Inflammatory macrophage treated with lipopolysaccharide for 1 hour (primary cell): ENCODE results near the gene RPL31.

Experiments used
- DNase-seq, 2 donors: peaks; one replicate each; pipeline ENCODE4 v3.0.0-alpha.2; 2020 to 2022

RPL31 gene

GRCh38 chr2:100997509-100998234 is 4.4 kb upstream of the RPL31 start:
- no peak for DNase-seq

DNA sequence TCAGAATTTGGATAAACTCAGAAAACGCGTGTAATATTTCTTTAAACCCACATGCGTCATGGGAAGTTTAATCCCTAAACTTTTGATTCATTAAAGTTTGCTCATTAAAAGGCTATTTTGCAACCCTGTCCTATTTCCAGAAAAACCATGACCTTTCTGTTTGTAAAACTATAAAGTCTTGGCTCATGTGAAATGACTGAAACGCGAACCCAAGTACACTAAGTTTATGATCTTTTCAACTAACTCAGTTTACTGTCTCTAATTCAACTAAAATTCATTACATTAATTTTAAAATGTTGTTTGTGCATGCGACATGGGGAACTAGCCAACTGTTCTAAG is 3.9 kb upstream of the RPL31 start:
- no peak for DNase-seq

- DNase-seq: no peak
Observed at GRCh38 chr2:100999995-101000394, 2.1 kb upstream of the RPL31 start.

DNA sequence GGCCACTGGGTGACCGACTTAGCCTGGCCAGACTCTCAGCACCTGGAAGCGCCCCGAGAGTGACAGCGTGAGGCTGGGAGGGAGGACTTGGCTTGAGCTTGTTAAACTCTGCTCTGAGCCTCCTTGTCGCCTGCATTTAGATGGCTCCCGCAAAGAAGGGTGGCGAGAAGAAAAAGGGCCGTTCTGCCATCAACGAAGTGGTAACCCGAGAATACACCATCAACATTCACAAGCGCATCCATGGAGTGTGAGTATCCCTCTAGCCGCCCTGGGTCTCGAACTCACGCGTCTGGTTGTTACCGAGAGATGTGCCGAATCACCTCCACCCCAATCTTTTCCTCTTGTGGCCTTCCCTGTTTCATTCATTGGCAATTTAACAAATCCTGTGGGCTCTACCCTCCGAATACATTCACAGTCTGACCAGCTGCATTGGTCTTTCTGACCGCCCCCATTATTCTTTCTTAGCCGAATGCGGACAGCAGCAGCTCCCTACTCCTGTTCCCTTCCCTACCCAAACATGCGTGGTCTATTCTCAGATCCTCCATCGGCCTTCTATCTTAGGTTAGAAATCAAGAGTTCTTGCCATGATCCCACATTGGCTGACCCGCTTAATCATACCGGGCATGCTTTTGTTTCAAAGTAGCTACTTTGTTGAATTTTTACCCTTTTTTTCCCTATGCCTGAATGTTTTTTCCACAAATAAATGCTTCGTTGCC is 631 bp downstream of the RPL31 start:
- DNase-seq: peak in 1 of 2 donors; percentile 23

DNA sequence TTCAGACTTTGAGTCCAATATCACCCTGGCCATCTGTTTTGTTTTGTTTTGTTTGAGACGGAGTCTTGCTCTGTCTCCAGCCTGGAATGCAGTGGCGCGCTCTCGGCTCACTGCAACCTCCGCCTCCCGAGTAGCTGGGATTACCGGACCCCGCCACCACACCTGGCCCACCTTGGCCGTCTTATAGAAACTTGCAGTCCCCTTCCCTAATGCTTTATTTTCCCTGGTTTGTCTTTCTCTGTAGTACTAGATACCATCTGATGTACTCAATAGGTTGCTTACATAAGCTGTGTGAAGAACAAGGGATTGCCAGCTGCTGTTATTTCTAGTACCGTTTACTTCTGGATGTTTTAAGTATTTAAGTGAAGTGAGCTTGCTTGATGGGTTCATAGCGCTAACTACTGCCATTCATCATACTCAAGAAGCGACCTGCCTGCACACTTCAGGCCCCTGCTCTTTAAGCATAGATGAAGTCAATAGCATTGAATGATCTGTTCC is 1.2 kb downstream of the RPL31 start:
- DNase-seq: no peak

DNA sequence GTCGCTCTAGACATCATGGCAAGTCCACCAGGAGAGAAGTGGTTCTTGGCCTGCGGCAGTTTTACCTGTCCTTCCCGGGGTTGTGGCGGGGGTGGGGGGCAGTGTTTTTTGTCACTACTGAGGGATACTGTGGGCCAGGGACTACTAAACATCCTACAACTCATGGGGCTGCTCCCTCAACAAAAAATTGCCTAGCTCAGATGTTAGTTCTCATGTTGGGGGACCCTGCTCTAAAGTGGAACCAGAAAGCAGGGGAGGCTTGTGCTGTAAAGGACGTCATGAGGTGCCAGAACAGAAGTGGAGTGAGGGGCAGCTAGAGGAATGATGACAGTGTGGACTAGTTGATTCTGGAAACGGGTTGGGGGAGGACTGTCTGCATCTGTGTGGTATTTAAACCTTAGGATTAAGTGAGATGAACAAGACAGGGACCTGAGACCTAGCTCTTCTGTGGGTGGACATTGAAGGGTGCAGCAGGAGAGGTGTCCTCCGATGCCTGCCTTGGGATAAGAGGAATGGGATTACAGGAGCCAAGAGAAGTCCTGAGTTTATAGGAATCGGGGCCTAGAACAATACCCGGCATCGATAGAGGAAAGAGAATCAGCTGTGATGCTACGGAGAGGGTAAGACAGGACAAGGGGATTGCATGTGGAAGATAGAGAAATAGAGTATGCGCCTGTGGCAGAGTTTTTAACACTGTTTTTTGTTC is 2.7 kb downstream of the RPL31 start:
- no peak for DNase-seq

DNA sequence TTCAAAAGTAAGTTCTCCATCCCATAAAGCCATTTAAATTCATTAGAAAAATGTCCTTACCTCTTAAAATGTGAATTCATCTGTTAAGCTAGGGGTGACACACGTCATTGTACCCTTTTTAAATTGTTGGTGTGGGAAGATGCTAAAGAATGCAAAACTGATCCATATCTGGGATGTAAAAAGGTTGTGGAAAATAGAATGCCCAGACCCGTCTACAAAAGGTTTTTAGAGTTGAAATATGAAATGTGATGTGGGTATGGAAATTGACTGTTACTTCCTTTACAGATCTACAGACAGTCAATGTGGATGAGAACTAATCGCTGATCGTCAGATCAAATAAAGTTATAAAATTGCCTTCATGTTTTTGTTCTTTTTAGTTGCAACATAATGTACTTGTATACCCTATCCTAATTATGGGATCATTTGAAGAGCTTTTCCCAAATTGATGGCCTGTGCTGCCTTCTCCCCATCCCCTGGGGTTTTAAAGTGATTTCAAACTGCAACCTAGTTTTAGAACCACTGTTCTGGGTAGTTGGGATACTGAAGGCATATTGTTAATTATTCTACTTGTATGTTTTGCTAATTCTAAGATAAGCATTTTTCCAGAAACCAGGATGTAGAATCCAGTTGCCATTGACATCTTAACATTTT is 4.1 kb downstream of the RPL31 start:
- DNase-seq: no peak

- no peak for DNase-seq
Observed at GRCh38 chr2:101007415-101008345, 5.6 kb downstream of the RPL31 start.

DNA sequence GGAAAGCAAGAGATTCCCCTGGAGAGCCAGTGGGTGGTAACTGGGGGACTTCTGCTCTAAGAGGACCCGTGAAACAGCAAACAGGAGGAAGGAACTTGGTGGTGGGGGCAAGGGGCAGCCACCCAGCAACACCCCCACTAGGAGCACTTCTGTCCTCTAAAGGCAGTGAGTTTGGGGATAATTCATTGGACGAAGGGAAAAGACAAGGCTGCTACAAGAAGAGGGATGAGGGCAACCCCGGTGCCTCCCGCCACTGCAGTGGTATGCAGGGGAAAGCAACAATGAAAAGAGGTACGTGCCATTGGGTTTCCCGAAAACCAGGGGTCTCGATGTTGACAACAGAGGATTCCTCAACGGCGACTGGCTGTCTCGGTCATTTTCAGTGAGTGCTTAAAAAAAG is 9.1 kb downstream of the RPL31 start:
- DNase-seq: no peak

DNA sequence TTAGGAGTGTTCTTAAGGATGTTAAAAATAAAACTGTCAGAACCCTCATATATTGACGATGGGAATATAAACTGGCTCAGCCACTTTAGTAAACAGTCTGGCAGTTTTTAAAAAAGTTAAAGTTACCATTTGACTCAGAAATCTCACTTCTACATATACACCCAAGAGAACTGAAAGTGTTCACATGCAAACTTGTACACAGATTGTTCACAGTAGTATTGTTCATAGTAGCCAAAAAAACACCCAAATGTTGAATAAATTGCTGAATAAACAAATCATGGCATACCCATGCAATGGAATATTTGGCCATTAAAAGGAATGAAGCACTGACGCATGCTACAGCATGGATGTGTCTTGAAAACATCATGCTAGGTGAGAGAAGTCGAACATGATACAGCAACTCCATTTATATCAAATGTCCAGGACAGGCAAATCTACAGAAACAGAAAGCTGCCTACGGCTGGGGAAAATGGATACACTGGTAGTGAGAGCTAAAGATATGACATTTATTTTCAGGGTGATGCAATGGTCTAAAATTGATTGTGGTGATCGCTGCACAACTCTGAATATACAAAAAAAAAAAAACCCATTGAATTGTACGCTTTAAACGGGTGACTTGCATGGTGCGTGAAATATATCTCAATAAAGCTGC is 10.1 kb downstream of the RPL31 start:
- no peak for DNase-seq

DNA sequence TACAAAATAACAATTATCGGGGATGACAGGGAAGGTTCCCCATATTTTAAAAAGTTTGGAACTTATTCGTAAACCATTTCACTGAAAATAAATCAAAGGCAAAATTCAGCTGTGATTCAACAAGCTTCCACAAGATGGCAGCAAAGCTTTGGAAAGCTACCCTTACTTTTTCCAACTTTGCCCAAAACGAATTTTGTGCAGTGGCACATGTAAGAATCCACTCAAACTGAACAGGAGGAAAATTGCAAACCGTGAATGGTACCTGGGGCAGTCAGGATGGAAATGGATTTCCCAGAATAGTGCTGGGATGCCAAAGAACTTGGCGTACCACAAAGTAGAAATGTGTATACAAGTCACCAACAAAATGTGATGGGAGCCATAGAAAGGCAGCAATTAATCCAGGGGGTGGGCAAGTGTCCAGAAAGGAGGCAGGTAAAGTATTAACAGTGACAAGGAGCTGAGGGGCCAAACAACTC is 10.7 kb downstream of the RPL31 start:
- peak; percentile 16 to 87 for DNase-seq

GRCh38 chr2:101014264-101014857 is 12.3 kb downstream of the RPL31 start:
- DNase-seq: no peak

DNA sequence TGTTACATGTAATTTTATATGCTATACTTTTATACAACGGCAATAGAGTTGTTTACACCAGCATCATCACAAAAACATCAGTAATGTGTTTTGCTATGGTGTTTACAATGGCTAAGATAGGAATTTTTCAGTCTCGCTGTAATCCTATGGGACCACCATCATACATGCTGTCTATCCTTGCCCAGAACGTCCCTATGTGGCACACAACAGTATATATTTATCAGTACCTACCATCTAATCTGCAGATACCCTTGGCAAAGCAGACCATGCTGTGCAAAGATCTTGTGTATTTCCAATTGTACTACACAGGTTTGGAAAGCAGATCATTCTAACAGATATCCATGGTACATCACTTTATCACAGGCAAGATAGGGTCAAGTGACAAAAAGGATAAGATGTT is 15.3 kb downstream of the RPL31 start:
- DNase-seq: no peak

- DNase-seq: no peak
Observed at GRCh38 chr2:101018934-101019333, 16.8 kb downstream of the RPL31 start.

GRCh38 chr2:101022221-101022620 is 20.1 kb downstream of the RPL31 start:
- DNase-seq: no peak

- no peak for DNase-seq
Observed at GRCh38 chr2:101023327-101024107, 21.4 kb downstream of the RPL31 start.

DNA sequence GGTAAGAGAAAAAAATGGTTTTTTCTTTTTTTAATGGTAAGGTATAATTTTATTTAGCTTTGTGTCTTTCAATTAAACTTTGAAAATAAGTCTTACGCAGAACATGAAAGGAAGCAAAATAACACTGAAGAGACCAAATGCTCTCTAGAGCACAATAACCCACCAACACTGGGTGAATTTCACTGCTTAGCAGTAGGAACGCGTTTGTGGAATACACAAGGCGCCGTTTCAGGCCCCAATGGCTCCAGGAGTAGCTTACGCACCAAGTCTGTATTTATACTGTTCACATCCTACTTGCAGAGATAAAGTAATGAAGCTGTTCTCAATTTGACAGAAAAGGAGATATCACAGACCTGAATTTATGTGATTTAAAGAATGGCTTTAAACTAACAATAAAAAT is 23.5 kb downstream of the RPL31 start:
- no peak for DNase-seq

GRCh38 chr2:101026253-101026701 is 24.2 kb downstream of the RPL31 start:
- DNase-seq: no peak

DNA sequence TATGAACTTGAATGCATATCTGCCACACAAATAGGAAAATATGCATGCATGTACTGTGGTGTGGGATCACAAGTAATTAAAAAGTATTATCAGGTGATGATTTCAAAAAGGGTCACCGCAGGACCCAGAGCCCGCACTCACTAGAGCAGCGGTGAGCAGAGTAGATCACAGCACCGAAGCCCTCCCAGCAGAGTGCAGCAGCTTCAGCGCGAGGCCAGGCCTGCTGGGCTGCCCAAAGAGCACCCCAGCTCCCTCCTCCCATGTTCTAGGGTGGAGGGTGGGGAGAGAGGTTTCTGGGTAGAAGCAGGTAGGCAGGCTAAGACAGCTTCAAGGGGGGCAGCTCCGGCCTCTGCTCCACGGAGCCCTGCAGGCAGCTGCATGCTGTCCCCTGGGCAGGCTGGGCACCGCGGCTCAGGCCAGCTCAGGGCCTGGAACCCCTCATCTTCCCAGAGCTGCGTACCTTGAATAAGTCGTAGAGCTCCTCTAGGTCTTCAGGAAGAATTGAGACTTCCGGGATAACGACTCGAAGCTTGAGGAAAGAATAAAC is 24.9 kb downstream of the RPL31 start:
- DNase-seq: no peak

DNA sequence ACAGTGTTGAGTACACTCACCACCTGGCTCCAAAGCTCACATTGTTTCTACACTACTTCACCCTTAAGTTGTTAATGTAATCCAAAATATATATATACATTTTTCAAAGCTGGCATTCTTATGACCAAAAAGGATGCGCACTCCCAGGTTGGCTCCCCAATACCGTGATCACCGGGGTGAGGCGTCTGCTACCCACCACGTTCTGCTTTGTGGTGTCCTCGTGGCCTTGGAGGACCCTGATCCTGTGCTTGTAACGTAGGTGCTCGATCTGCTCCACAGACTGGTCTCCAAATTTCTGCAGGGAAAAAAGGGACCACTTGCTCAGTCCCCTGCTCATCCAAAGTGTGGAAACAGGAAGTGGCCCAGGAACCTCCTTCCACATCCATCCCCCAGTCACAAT is 25.8 kb downstream of the RPL31 start:
- no peak for DNase-seq
